ENCODE results near the gene TCEAL1.
"Not testable (repeated sequence)": the region's sequence is repeated elsewhere in the genome, so short reads cannot be mapped to it uniquely, and the experiment has no call there.

The TCEAL1 gene

DNA sequence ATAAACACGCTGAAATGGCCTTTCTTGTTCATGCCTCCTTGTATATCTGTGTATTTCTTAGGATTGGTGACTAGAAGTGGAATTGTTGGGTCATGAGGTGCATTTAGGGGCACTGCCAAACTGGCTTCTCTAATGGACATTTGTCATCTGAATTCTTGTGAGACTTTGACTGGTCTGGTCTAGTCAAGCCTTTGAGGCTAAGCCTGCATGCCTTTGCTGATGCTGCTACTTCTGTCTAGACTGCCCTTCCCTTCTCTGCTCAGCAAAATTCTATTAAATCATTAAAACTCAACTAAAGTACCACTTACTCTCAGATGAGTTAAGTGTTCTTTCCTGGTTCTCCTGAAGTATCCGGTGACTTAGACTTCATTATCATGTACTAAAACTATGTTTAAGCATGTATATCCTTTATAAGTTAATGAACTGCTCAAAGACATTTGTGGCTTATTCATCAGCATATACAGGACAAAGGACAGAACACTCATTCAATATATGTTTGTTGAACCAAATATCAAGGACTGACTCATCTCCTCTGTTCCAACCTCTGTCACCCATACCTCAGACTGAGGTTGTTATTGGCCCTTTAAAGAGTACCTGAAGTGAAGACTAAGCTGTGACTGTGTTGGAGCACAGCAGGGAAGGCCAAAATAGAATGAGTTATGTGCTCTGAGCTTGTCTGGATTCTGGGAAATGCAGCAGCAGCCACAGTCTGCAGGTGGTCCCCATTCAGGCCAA lies 9.0 kb downstream of the TCEAL1 start:
- DNase-seq = no peak

GRCh38 chrX:103638479-103639346 lies 9.9 kb downstream of the TCEAL1 start:
- DNase-seq = peak; percentile 46

GRCh38 chrX:103640401-103641155 lies 11.8 kb downstream of the TCEAL1 start:
- no peak for DNase-seq

DNA sequence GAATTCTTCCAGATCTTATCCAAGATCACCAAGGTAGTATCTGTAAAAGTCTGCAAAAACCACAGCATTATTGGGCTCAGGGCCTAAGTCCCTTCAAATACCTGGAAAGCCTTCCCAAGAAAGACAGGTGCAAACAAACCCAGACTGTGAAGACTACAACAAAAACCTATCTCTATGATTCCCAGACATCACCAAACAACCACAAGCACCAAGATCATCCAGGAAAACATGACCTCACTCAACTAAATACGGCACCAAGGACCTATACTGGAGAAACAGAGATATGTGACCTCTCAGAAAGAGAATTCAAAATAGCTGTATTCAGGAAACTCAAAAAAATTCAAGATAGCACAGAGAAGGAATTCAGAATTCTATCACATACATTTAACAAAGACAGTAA lies 15.3 kb downstream of the TCEAL1 start:
- DNase-seq = no peak

DNA sequence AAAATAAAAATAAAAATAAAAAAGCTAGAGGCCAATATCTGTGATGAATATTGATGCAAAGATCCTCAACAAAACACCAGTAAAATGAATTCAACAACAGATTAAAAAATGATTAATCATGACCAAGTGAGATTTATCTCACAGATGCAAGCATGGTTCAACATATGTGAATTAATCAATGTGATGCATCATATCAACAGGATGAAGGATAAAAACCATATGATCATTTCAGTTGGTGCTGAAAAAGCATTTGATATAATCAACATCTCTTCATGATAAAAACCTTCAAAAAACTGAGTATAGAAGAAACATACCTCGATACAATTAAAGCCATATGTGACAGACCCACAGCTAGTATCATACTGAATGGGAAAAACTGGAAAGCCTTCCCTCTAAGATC lies 18.9 kb downstream of the TCEAL1 start:
- no peak for DNase-seq

- DNase-seq = no peak
Observed at GRCh38 chrX:103651151-103651773, 22.5 kb downstream of the TCEAL1 start.

DNA sequence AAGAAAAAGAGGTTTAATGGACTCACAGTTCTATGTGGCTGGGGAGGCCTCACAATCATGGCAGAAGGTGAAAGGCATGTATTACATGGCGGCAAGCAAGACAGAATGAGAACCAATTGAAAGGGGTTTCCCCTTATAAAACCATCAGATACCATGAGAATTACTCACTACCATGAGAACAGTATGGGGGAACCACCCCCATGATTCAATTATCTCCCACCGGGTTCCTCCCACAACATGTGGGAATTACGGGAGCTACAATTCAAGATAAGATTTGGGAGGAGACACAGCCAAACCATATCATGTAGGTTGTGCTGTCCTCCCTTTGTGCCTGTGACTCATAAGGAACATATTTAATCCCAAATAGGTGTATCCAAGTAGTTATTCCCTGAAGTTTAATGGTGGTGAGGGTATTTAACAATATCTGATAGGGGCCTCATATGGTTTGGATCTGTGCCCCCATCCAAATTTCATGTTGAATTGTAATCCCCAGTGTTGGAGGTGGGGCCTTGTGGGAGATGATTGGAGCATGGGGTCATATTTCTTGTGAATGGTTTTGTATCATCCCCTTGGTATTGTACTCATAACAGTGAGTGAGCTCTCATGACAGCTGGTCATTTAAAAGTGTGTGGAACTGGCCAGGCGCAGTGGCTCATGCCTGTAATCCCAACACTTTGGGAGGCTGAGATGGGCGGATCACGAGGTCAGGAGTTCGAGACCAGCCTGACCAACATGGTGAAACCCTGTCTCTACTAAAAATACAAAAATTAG lies 26.6 kb downstream of the TCEAL1 start:
- DNase-seq = not testable (repeated sequence)

DNA sequence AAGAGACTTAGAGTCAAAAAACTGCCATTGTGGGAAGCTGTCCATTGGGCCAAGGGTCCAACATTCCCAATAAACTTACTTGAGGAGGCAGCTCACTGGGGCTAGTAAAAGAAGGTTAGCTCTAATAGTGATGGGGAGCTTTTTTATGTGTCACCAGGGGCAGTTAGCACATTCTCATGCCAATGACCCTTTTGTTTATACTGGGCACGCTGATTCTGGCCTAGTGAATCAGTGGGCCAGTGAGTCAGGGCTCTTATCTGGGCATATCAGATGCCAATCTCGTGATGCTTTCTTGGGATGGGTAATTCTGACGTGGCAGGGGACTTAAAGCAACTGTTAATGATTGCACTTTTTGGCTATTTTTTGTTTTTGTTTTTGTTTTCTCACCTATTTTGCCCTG lies 27.8 kb downstream of the TCEAL1 start:
- no peak for DNase-seq

DNA sequence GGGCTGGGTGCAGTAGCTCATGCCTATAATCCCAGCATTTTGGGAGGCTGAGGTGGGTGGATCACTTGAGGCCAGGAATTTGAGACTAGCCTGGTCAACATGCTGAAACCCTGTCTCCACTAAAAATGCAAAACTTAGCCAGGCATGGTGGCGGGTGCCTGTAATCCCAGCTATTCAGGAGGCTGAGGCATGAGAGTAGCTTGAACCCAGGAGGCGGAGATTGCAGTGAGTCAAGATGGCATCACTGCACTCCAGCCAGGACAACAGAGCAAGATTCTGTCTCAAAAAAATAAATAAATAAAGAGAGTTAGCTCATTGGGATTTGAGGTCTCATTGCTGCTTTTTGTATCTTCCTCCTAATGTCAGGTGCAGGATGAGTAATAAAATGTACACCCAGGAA lies 28.3 kb downstream of the TCEAL1 start:
- not testable (repeated sequence) for DNase-seq

DNA sequence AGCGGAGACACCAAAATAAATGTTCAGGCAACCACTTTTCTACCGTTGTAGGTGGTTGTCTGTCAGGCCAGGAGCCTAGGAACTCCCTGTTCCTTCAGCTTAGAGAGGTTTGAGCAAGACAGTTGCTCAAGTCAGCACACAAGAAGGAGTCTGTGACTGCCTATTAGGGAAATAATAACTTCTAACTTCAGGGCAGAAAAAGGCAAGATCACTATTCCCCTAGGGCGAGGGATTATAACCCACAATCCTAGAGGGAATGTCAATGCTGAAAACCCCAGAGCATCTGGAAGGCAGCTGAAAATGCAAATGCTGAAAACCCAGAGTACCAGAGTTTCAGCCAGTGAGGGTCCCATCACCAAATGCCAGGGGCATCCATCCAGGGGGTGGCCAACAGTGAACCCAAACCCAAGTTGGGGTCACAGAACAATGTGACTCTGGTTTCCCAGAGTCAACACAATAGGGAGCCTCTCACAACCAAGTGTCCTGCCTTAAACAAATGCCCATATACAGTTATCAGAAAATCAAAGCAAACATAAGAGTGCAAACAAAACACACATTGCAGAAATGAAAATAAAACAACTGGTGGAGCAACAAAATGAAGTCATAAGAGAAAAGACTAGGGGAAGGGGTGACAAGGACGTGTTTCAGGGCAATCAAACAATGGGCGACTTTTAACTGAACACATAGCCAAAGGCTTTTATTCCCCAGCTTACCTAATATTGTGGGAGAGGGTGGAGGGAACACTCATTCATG lies 30.1 kb downstream of the TCEAL1 start:
- DNase-seq = no peak

DNA sequence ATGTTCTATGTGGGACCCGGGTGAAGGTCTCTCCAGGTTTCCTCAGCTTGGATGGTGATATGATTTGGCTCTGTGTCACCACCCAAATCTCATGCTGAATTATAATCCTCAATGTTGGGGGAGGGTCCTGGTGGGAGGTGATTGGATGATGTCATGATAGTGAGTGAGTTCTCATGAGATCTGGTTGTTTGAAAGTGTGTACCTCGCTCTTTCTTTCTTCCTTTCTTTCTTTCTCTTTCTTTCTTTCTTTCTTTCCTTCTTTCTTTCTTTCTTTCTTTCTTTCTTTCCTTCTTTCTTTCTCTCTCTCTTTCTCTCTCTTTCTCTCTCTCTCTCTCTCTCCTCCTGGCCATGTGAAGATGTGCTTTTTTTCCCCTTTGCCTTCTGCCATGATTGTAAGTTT lies 30.7 kb downstream of the TCEAL1 start:
- DNase-seq = not testable (repeated sequence)

DNA sequence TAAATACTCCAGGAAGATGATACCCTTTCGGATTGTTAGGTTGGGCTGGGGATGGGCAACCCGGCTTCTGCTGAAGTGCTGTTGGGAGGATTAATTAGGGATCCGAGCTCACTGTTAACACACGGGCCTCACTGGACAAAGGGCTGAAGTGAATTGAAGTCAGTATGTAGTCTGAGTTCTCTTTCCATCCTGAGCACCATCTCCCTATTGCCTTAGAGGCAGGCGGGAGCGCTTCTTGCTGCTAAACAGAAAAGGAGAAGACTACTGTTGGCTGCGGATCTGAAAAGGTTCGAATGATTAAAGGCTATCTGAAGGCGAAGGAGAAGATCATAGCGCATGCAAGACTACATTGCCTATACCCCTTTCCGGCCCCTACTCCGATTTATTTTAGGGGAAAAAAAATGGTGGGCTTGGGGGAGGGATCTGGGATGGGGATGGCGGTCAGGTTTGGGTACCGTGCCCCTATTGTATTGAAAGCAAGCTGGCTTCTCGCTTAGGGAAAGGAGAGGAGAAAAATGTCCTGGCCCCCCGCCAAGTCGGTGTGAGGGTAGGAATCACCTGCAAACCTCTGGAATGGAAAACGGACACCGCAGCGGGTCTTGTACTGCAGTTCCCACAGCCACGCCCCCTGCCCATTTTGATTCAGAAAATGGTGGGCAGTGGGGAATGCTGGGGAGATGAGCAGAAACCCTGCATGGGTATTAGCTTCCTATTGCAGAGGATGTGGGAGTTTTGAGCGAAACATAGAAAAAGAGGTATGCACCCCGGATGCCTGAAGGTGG lies 35.4 kb downstream of the TCEAL1 start:
- peak; percentile 21 for DNase-seq

DNA sequence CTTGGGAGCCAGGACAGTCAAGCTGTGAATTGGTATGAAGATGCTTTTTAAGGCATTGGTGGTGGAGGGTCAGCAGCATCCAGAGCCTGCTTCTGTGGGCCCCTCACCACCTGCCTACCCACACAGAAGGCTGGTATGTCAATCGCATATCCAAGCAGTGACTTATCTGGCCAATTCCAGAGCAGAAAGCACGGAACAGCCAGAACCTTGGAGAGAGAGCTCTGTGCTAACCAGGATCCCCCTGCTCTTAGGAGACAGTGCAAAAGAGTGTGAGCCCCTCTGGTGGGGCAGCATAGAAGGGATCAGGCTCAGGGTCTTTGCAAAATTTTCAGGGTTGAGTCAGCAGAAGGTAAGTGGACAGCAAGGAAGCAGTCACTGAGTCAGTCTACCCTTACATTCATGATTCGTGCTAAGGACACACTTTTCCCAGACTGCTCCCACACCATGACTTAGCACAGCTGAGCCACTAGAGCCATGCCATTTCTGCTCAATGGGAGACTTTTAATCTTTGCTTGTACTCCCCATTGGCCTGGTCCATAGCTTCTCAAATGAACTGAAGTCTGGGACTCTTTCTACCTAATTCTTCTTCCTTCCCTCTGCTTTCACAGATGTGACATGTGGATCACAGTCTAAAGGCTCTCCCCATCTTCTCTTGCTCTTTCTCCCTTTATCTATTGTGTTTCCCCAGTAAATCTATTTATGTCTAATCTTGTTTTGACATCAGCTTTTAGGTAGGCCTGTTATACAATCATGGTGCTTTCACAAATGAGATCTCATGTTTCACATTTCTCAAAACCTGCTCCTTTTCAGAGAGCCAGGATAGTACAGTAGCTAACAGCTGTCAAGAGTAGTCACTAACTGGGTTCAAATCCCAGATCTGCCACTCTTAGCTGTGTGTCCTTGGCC lies 37.7 kb downstream of the TCEAL1 start:
- DNase-seq = no peak

GRCh38 chrX:103669745-103670144 lies 41.0 kb downstream of the TCEAL1 start:
- no peak for DNase-seq

- no peak for DNase-seq
Observed at GRCh38 chrX:103674531-103675454, 46.0 kb downstream of the TCEAL1 start.

GRCh38 chrX:103678199-103678993 lies 49.6 kb downstream of the TCEAL1 start:
- DNase-seq = no peak
